H1 (cell line): ENCODE data around the gene MGMT. TPM values are rescaled to one million over a fixed set of nuclear protein-coding genes. Genes with fewer than 3 reads are reported as not detected.

Source experiments
- CBX5 ChIP-seq: fragments of 300-800, 300-1000 bp; sonication (generic); IDR thresholded peaks from 2 replicates; pipeline ENCODE4 v1.7.1; 2016; ENCODE audit warnings: antibody characterized with exemption, low read length, low read depth
- CHD7 ChIP-seq: fragments of 300-600 bp; sonication (generic); IDR thresholded peaks from 2 replicates; pipeline ENCODE4 v1.7.1; 2012; ENCODE audit warnings: low read length, moderate library complexity, mild to moderate bottlenecking, inconsistent platforms; ENCODE audit not compliant: insufficient replicate concordance
- CREB1 ChIP-seq: IDR thresholded peaks from 2 replicates; pipeline ENCODE4 v1.6.1; 2012; ENCODE audit warnings: inconsistent platforms
- E2F6 ChIP-seq: IDR thresholded peaks from 2 replicates; pipeline ENCODE4 v1.6.1; 2012; ENCODE audit warnings: inconsistent platforms
- RBBP5 ChIP-seq: IDR thresholded peaks from 2 replicates; pipeline ENCODE4 v1.7.1; 2012; ENCODE audit warnings: low read depth, mild to moderate bottlenecking, inconsistent platforms, low read length, moderate library complexity, borderline replicate concordance
- SIN3A ChIP-seq, 2 experiments: IDR thresholded peaks in 1 of 2; conservative IDR thresholded peaks in 1 of 2; 2 replicates each; pipeline ENCODE4 v1.6.1; 2011 to 2012; ENCODE audit warnings: low read length in 2 of 2, improper control_type of control experiment in 1 of 2, low read depth in 1 of 2, mild to moderate bottlenecking in 1 of 2
- SP2 ChIP-seq: IDR thresholded peaks from 2 replicates; pipeline ENCODE4 v1.6.1; 2012; ENCODE audit warnings: mild to moderate bottlenecking, low read length, inconsistent platforms
- TAF1 ChIP-seq: IDR thresholded peaks from 2 replicates; pipeline ENCODE4 v1.6.1; 2011; ENCODE audit warnings: mild to moderate bottlenecking, low read depth, low read length
- TBP ChIP-seq: IDR thresholded peaks from 2 replicates; pipeline ENCODE4 v1.6.1; 2011; ENCODE audit warnings: low read depth, low read length, improper control_type of control experiment
- TCF12 ChIP-seq: IDR thresholded peaks from 2 replicates; pipeline ENCODE4 v1.6.1; 2011; ENCODE audit warnings: low read depth, mild to moderate bottlenecking, low read length
- TEAD4 ChIP-seq: IDR thresholded peaks from 2 replicates; pipeline ENCODE4 v1.6.1; 2012; ENCODE audit warnings: low read depth, low read length, inconsistent platforms, mixed read lengths
- polyA plus RNA-seq, 7 experiments: library from polyadenylated mRNA; depleted of rRNA in 3 of 7; stranded (reverse) in 5 of 7; unstranded in 2 of 7; fragments of >200 nt in 5 of 7; fragments of 200-250 nt in 2 of 7; gene quantifications; 1 replicate in 5 of 7; 2 replicates in 1 of 7; 4 replicates in 1 of 7; pipeline versions ENCODE4 v1.2.1 to v1.2.3, GENCODE V29; 2011 to 2013; ENCODE audit warnings: missing spikeins in 2 of 7, mixed read lengths in 2 of 7
- total RNA-seq: library from RNA; stranded (reverse); fragmentation: NEBNext Ultra II Directional; extraction: Animal tissue kit (Norgen Biotek cat#: 25700); gene quantifications from 2 replicates; pipeline ENCODE4 v1.2.1, GENCODE V29; 2021

Gene MGMT
- total and polyA plus RNA-seq, 2 of the 8 experiments (the other 6 are each of a cell fraction or from before 2014, with no cell fraction given), result 9.9 to 10.7 TPM

DNA sequence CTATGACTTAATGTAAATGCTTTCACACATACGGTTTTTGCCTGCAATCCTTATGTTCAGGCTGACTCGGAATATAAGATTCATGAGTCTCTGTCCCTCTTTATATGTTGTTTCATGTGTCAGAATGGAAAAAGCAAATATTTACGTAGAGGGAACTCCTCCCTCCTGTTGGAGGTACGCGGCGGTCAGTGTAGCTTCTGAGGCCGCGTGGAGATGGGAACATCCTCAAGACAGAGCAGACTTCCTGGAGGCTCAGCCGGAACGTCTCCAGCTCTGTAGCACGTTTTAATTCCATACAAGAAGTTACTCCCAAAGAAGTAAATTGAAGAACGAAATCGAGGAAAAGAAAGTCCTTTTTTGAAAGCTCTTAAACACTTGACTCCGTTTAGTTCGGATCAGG lies 248.8 kb downstream of the MGMT start (continued):
- no peak for TF ChIP-seq CHD7
- no peak for TF ChIP-seq E2F6
- TF ChIP-seq CBX5, result no peak
- TF ChIP-seq TBP, result no peak
- no peak for TF ChIP-seq TAF1
- no peak for TF ChIP-seq CREB1
- TF ChIP-seq TEAD4, result no peak
- TF ChIP-seq SIN3A (conservative IDR thresholded peaks at IDR 0.05 in 1 of 2, IDR thresholded peaks at IDR 0.05 in 1 of 2; ENCODE audit: low read depth in 1 of 2, low read length in 2 of 2), result no peak
- no peak for TF ChIP-seq RBBP5
- TF ChIP-seq TCF12, result no peak
- no peak for TF ChIP-seq SP2
